ENCODE data around the gene CISH.

DNA sequence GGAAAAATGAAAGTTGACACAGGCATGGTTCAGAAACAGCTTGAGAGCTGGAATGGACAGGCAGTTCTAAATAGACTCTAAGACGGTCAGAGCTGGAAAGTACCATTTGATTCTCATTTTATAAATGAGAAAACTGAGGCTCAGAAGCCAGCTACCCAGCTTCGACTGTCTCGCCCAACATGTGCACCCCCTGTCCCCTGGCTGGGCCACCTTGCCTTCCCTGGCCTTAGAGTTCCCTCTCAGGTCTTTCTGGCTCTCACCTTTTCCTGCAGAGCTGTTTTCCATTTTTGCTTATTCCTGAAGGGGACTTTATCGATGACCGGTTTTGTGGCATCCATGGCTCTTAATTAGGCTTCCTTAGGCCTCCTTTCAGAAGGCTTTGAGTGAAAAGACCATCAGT is 45.8 kb upstream of the CISH start:
- TF ChIP-seq, protein P1, sequence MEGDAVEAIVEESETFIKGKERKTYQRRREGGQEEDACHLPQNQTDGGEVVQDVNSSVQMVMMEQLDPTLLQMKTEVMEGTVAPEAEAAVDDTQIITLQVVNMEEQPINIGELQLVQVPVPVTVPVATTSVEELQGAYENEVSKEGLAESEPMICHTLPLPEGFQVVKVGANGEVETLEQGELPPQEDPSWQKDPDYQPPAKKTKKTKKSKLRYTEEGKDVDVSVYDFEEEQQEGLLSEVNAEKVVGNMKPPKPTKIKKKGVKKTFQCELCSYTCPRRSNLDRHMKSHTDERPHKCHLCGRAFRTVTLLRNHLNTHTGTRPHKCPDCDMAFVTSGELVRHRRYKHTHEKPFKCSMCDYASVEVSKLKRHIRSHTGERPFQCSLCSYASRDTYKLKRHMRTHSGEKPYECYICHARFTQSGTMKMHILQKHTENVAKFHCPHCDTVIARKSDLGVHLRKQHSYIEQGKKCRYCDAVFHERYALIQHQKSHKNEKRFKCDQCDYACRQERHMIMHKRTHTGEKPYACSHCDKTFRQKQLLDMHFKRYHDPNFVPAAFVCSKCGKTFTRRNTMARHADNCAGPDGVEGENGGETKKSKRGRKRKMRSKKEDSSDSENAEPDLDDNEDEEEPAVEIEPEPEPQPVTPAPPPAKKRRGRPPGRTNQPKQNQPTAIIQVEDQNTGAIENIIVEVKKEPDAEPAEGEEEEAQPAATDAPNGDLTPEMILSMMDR (IDR thresholded peaks at IDR 0.05), result no peak
- TF ChIP-seq EZH2 (IDR thresholded peaks at IDR 0.05) (no peak), EZH2phosphoT487 (IDR thresholded peaks at IDR 0.05) (no peak)
